Lower lobe of right lung (tissue), 2 donors: ENCODE results near the gene DAAM2. TPM values are rescaled to one million over a fixed set of nuclear protein-coding genes. Genes with fewer than 3 reads are reported as not detected.

Experiments
- ATAC-seq, 2 donors: fragments of 200-7000 bp; cut with Tn5 transposase; one replicate each; pipeline ENCODE4 v1.9.1; 2020 to 2022; ENCODE audit warnings: mild to moderate bottlenecking in 2 of 2, moderate library complexity in 2 of 2
- DNase-seq: peaks from one replicate; pipeline ENCODE4 v3.0.0-alpha.2; 2020
- H3K27ac ChIP-seq: fragments of 200-600 bp; one replicate; pipeline ENCODE4 v1.8.0; 2022
- H3K27me3 ChIP-seq: fragments of 200-600 bp; one replicate; pipeline ENCODE4 v1.8.0; 2022; ENCODE audit warnings: low read depth
- H3K36me3 ChIP-seq: fragments of 200-600 bp; one replicate; pipeline ENCODE4 v1.8.0; 2022; ENCODE audit warnings: mild to moderate bottlenecking
- H3K4me1 ChIP-seq: fragments of 200-600 bp; one replicate; pipeline ENCODE4 v1.8.0; 2022
- H3K4me3 ChIP-seq: fragments of 200-600 bp; one replicate; pipeline ENCODE4 v1.8.0; 2022; ENCODE audit warnings: mild to moderate bottlenecking
- H3K9me3 ChIP-seq: fragments of 200-600 bp; one replicate; pipeline ENCODE4 v1.8.0; 2022
- intact Hi-C: fragments of 100-400 bp; cut with DNase I; formaldehyde crosslinking; loops from one replicate; pipeline ENCODE4 v1.11.0; 2022
- long read RNA-seq: library from polyadenylated mRNA; unstranded; transcript quantifications from one replicate; pipeline ENCODE4 v2.0.0, GENCODE V29; 2021
- total RNA-seq: library from RNA; stranded (reverse); fragmentation: NEBNext Ultra II Directional; extraction: Animal tissue kit (Norgen Biotek cat#: 25700); gene quantifications from one replicate; pipeline ENCODE4 v1.2.1, GENCODE V29; 2021
- TF ChIP-seq, protein P1 (sequence below): fragments of 200-600 bp; IDR thresholded peaks from one replicate; pipeline ENCODE4 v1.8.0; 2022; ENCODE audit warnings: antibody characterized with exemption, mild to moderate bottlenecking
- donor health status: DM: no; HTN: yes; CAD: no; lungs with severe emphysema.

Gene DAAM2
- total RNA-seq, result 29.0 TPM
- long read RNA-seq, full-length matches to known transcripts, result 2 of 33 reads
- long read RNA-seq, partial matches to known transcripts, result 20 of 33 reads
- long read RNA-seq, other reads (novel, unspliced or antisense), result 11 of 33 reads

DNA sequence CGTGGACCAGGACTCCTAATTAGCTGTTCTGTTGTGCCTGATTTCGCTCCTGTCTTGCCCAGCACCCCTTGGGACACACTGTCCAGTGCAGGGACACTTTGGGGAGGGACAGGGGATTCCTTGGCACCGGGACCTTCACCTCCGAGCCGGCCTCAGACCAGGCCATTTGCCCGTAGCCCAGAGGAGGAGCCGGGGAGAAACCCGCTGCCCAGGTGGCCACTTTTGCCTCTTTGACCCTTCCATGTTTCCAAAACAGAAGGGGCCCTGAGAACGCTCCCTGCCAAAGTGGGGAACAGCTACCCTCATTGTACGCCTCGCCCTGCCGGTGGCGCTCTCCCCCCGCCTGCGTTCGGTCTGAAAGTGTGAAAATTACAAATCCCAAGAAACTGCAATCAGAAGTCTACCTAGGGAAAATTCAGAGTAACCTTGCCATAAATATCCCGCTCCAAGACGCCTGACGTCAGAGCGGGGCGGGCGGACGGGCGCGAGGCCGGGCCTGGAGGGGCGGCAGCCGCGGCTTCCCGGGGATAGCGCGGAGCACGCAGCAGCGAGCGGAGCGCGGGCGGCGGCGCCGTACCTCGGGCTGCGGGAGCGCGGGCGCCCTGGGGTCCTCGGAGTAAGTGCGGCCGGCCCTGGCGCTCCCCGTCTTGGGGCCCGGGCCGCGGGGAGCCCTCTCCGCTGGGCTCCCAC, at the start of gene DAAM2:
DAAM2 (plus strand) TSS at position 527 of the 690 bp plus-strand sequence. CDS start 63,927 bp downstream, outside the sequence.
- Histone ChIP-seq H3K27me3 (peaks cover 17% of the 10 kb centered on the region), H3K9me3 (no peaks in the 10 kb centered on the region), H3K27ac (peak within 1 kb of the TSS; percentile 76), H3K36me3 (no peaks in the 10 kb centered on the region), H3K4me3 (peak within 1 kb of the TSS; percentile 62), H3K4me1 (peaks cover 27% of the 10 kb centered on the region)
- ATAC-seq (peak; percentile 82 to 94), DNase-seq (peak; percentile 72)
- TF ChIP-seq, protein P1, sequence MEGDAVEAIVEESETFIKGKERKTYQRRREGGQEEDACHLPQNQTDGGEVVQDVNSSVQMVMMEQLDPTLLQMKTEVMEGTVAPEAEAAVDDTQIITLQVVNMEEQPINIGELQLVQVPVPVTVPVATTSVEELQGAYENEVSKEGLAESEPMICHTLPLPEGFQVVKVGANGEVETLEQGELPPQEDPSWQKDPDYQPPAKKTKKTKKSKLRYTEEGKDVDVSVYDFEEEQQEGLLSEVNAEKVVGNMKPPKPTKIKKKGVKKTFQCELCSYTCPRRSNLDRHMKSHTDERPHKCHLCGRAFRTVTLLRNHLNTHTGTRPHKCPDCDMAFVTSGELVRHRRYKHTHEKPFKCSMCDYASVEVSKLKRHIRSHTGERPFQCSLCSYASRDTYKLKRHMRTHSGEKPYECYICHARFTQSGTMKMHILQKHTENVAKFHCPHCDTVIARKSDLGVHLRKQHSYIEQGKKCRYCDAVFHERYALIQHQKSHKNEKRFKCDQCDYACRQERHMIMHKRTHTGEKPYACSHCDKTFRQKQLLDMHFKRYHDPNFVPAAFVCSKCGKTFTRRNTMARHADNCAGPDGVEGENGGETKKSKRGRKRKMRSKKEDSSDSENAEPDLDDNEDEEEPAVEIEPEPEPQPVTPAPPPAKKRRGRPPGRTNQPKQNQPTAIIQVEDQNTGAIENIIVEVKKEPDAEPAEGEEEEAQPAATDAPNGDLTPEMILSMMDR, result no peak
- intact Hi-C loops, result no loop called here

DNA sequence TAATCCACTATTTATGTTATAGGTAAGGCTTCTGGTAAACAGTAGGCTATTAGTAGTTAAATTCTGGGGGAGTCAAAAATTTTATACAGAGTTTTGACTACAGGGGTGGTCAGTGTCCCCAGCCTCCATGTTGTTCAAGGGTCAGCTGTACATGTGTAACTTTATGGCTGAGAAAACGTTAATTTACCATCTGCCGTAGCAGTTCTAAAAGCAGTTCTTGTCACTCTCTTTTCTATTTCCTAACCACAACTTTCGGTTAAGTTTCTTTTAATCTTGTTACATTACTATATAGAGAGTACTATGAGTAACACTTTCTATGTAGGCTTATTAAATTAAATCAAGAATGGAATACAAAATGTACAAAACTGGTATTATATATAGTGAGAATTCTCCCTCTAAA, 45.4 kb upstream of the DAAM2 start:
- DNase-seq, result no peak
- no peaks in the 10 kb centered on the region for H3K4me1 ChIP-seq
- intact Hi-C loops, result no loop called here
- no peaks in the 10 kb centered on the region for H3K36me3 ChIP-seq
- TF ChIP-seq, protein P1, result no peak
- H3K27ac ChIP-seq, result no peak overlapping the region
- no peak for ATAC-seq
- H3K9me3 ChIP-seq, result no peaks in the 10 kb centered on the region
- no peak overlapping the region for H3K4me3 ChIP-seq
- no peaks in the 10 kb centered on the region for H3K27me3 ChIP-seq

DNA sequence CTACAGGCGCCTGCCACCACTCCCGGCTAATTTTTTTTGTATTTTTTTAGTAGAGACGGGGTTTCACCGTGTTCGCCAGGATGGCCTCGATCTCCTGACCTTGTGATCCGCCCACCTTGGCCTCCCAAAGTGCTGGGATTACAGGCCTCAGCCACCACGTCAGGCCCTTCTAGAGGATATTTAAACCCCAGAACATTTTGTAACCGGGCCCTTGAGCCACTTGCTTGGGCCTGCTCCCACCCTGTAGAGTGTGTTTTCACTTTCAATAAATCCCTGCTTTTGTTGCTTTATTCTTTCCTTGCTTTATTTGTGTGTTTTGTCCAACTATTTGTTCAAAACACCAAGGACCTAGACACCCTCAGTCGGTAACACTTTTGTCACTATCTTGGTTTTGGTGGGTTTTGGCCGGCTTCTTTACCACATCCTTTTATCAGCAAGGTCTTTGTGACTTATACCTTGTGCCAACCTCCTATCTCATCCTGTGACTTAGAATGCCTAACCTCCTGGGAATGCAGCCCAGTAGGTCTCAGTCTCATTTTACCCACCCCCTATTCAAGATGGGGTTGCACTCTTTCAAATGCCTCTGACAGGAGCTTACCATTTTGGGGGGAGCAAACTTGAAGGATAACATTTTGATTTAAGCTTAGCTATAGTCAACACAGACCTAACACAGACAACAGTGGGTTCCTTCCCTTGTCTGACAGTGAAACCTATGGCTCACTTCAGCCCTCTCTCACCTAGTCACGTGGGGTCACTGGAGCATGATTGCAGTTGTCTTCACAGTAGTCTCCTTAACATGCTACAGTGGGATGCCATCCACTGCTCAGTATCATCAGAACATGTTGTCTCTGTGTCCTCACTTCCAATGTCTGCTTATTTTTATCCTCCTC, 39.1 kb upstream of the DAAM2 start:
- H3K27ac ChIP-seq, result no peak overlapping the region
- H3K27me3 ChIP-seq, result no peaks in the 10 kb centered on the region
- no peaks in the 10 kb centered on the region for H3K4me1 ChIP-seq
- no peak overlapping the region for H3K4me3 ChIP-seq
- no peaks in the 10 kb centered on the region for H3K9me3 ChIP-seq
- ATAC-seq (no peak), DNase-seq (no peak)
- TF ChIP-seq, protein P1, result no peak
- no peaks in the 10 kb centered on the region for H3K36me3 ChIP-seq
- intact Hi-C loops, result no loop called here

DNA sequence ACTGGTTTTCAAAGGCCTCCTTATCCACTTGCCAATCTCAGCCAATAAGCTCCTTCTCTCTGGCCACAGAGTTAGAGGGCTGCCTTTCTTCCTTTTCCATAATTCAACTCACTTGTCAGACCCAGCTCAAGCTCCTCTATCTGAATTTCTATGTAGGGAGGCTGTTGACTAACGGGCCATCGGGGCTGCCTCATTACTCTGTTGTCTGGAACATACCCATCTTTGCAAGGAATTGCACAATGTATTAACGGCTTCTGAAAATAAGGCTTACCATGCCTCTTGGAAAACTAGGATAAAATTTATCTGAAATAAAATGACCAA, 38.5 kb upstream of the DAAM2 start:
- TF ChIP-seq, protein P1, result no peak
- Histone ChIP-seq H3K27me3 (no peaks in the 10 kb centered on the region), H3K27ac (no peak overlapping the region), H3K4me3 (no peak overlapping the region), H3K9me3 (no peaks in the 10 kb centered on the region), H3K36me3 (no peaks in the 10 kb centered on the region), H3K4me1 (no peaks in the 10 kb centered on the region)
- ATAC-seq, result peak in 1 of 2 donors; percentile 24
- intact Hi-C loops, result no loop called here
- no peak for DNase-seq

DNA sequence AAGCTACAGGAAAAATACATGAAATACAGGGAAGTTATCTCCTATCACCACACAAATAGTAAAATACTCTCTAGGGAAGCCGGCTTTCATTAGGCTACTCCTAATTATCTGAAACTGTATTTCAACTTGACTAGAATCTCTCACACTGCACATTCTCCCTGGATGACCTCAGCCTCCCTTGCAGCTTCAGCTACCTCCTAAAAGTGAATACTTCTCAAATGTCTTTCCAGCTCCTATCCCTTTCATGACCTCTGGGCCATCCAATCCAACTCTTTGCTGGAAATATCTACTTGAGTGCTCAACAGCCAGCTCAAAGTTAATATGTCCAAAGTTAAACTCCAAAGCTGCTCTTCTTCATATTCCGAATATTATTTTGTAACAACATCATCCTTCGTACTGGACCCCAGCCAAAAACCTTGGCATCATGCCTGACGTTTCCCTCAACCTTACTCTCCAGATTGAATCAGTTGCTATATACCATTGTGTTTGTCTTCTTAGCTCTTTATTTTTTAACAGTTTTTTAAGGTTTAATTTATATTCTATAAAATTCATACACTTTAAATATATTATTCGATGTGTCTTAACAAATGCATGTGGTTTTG, 37.6 kb upstream of the DAAM2 start:
- H3K9me3 ChIP-seq, result no peaks in the 10 kb centered on the region
- H3K4me1 ChIP-seq, result no peaks in the 10 kb centered on the region
- H3K27me3 ChIP-seq, result no peaks in the 10 kb centered on the region
- intact Hi-C loops, result no loop called here
- ATAC-seq (no peak), DNase-seq (no peak)
- H3K4me3 ChIP-seq, result no peak overlapping the region
- no peaks in the 10 kb centered on the region for H3K36me3 ChIP-seq
- H3K27ac ChIP-seq, result no peak overlapping the region
- TF ChIP-seq, protein P1, result no peak
